ENCODE results near the gene USP20.

USP20 gene

DNA sequence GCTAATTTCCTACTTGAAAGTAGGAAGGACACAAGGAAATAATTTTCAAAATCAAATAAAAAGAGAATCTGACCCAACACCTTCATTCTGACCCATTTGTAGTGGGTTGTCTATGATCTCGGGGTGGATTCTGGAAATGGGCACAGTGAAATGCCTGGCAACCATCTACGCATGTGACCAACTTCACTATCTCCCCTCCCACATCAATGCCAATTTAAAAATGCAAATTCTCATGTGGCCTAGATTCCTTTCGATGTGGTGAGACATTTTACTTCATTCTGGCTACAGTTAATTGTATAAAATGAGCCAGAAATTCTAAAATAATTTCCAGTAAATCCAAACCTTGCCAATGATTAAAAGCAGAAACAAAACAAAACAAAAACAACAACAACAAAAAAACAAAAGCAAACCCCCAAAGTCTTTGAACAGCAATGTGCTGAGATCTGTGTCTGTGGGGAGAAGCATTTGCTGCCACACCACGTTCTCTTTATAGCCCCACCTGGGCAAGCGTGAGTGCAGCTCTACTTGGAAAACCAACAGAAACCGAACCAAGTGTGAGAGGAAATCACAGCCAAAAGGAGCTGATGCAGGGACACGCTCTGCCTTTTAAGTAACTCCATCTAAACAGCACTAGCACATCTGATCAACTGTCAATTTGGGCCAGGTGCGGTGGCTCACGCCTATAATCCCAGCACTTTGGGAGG lies 59.0 kb downstream of the USP20 start:
- DNase-seq = no peak

GRCh38 chr9:129895376-129896268 lies 60.4 kb downstream of the USP20 start:
- DNase-seq = no peak

DNA sequence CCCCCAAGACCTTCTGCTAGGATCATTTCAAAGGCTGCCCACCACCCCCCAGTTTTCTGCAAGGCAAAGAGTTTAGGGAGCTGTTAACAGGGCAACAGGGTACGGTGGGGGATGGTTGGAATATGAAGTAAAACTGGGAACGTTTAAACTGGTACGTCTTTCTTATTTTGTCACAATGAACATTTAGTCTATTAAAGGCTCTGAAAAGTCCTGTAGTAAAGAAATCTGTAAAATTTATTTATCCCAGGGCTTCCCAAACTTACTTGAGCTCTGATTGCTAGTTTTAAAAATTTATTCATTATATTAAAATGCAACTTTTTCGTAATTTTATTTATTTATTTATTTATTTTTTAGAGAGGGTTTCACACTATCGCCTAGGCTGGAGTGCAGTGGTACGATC lies 62.0 kb downstream of the USP20 start:
- DNase-seq = no peak

DNA sequence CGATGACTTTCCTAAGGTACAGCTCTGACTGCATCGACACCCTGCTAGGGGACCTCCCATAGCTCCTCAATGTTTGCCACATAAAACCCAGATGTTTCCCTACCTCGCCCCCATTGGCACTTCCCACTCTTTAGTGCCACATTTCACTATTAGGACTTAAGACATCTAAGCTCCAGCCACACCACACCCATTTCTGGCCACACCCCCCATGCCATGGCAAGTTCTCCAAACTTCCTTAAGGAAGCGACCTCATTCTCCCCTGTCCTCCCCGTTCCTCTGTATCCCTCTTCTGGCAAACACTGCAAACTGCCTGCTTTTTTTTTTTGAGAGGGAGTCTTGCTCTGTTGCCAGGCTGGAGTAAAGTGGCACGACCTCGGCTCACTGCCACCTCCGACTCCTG lies 62.9 kb downstream of the USP20 start:
- no peak for DNase-seq

DNA sequence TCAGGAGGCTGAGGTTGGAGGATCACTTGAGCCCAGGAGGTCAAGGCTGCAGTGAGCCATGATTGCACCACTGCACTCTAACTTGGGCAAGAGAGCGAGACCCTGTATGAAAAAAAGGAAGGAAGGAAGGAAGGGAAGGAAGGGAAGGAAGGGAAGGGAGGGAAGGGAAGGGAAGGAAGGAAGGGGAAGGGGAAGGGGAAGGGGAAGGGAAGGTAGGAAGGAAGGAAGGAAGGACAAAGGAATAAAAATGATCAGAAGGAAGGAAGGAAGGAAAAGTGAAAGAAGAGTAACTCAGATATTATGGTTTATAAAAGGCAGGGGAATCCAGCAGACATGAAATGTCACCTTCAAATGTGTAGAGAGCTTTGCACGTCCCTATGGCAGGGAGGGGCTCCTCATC lies 64.4 kb downstream of the USP20 start:
- no peak for DNase-seq

DNA sequence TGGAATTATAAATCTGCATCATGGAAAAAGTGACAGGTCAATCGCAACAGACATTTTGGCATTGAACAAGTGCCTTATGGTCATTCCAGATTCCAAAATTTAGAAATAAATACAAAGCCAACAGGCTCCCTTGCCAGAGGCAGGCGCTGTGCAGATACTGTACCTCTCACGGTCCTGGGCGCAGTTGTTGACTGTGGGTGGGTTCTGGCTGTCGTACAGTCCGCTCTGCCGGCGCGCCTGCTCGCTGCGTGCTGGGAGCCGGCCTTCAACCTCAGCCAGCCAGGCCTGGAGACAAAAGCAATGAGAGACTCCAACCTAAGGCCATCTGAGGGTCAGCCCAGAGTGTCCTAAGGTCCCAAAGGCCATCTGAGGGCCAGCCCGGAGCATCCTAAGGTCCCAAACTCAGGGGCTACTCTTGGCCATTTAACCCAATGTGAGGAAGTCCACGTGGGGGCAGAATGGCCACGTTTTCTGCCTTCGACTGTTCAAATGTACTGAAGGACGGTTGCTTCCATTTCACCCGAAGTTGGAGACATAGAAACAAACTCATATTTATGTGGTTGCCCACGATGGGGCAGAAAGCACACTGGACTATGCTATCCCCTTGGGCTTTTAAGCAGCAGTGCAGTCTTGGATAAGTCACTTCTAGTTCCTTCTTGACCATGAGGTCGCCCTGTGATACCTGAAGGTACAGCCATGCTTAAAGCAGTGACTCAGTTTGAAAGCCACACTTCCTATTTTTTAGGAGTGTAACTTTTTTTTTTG lies 65.2 kb downstream of the USP20 start:
- DNase-seq = no peak

DNA sequence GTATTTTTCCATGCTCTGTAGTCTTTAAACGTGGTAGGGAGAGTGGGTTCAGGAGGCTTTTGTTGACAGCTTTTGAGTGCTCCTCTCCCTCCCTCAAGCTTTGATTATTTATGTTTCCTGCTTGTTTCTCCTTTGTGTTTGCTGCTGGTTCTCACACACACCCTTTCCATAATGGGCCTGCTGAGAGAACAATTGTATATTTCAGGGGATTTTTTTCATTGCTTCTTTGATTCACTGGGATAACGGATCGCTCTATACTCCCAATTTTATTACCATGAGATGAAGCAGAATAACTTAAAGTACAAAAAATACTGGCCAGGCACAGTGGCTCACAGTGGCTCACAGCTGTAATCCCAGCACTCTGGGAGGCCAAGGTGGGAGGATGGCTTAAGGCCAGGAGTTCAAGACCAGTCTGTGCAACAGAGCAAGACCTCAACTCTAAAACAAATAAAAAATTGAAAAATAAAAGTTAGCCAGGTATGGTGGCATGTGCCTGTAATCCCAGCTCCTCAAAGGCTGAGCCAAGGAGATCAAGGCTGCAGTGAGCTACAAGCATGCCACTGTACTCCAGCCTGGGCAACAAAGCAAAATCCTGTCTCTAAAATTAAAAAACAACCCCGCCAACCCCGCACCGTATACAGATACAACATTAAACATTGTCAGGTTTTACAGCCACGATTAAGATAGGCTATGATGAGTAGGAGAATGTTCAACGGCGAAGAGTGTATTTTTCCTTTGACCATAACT lies 66.9 kb downstream of the USP20 start:
- no peak for DNase-seq

- DNase-seq = no peak
Observed at GRCh38 chr9:129902740-129903134, 67.5 kb downstream of the USP20 start.

- DNase-seq = no peak
Observed at GRCh38 chr9:129904734-129905133, 69.5 kb downstream of the USP20 start.

DNA sequence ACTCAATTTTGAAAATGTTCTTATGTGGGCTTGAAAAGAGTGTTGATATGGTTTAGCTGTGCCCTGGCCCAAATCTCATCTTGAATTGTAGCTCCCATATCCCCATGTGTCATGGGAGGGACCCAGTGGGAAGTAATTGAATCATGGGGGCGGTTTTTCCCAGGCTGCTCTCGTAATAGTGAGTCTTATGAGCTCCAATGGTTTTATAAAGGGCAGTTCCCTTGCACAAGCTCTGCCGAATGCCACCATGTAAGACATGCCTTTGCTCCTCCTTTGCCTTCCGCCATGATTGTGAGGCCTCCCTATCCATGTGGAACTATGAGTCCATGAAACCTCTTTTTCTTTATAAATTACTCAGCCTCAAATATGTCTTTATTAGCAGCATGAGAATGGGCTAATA lies 71.0 kb downstream of the USP20 start:
- no peak for DNase-seq

DNA sequence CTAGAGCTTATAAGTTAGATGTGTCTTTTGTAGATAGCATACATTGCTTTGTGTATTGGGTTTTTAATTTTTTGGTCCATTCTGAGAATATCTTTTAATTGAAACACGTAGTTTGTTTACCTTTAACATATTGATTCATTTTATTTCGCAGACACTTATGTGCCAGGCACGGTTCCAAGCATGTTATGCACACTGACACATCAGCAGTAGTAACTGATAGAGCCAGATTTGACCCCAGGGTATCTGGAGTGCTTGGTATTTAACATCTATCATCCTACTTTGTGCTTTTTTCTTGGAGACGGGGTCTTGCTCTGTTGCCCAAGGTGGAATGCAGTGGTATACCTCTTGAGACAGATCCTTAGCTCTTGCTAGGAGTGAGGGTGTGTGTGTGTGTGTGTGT lies 71.9 kb downstream of the USP20 start:
- no peak for DNase-seq

- DNase-seq = no peak
Observed at GRCh38 chr9:129908906-129909305, 73.6 kb downstream of the USP20 start.

GRCh38 chr9:129909851-129910250 lies 74.6 kb downstream of the USP20 start:
- DNase-seq = no peak

- DNase-seq = no peak
Observed at GRCh38 chr9:129910628-129911567, 75.6 kb downstream of the USP20 start.

DNA sequence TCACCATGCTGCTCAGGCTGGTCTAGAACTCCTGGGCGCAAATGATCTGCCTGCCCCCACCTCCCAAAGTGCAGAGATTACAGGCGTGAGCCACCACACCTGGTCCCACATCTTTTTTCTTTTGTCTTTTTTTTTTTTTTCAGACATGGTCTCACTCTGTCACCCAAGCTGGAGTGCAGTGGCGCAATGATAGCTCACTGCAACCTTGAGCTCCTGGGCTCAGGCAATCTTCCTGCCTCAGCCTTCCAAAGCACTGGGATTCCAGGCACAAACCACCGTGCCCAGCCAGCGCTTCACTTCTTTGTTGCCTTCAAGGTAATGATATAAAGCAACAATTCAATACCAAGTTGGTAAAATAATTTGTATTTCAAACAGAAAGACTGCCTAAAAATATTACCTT lies 78.8 kb downstream of the USP20 start:
- DNase-seq = no peak

DNA sequence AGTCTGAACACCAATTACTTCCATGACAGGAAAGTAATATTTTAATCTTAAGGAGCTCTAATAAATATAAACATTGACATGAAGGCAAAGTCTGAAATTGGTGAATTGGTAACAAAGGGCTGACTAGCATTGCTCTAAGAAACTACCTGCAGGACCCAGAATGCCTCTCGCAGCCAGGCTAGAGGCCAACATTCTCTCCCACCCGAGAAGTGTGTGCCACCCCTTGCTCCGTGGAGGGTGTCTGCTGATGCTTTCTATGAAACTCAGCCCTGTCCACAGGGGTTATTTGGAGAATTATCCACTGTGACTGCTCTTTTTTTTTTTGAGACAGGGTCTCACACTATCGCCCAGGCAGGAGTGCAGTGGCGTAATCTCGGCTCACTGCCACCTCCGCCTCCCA lies 81.4 kb downstream of the USP20 start:
- no peak for DNase-seq

GRCh38 chr9:129918296-129918950 lies 83.2 kb downstream of the USP20 start:
- no peak for DNase-seq

DNA sequence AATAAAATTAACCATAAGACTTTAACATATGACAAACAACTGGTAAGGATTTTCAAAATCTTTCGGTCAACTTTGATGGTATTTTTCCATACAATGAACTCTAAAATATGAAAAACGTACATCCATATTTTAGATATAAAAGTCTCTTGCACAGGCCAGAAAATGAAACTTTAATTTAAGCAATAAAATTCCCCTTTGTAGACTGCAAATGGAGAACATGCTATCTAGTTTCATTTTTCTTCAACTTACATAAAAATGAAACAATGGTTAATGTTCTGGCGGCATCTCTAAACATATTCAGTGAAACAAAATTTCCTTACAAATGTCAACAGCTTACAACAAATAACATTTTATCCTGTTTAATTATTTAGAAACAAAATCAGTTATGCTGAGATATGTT lies 84.0 kb downstream of the USP20 start:
- DNase-seq = no peak

DNA sequence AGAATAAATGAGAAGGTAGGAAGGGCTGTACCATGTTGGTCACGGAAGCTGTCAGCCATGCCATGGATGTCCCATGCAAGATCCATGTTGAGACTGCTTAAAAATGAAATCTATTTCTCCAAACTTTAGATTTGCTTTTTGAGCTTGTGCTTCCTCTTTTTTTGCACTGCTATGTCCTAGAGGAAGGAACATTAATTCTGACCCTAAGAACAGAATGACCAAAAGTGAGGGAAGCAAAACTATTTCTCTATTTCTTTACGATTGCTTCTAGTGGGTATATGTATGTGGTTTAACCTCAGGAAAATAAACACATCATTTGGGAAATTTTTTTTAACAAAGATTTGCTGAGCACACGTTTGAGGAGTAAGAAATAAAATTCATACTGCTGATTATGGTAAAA lies 84.6 kb downstream of the USP20 start:
- no peak for DNase-seq

DNA sequence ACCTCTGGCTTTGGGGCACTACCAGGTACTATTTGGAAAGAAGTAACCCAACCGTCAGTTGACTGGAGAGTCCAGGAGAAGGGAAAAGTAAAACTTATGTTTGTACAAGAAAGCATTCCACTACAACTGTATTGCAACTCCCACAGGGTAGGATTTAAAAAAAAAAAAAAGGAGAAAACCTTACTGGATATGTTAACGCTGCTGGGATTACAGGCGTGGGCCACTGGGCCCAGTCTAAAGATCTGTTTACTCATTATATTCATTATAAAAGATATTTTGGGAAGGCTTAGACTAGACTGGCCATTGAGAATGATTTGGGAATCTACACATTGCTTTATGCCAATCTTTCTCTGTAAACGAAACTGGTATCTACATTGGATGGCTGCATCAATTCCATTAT lies 86.6 kb downstream of the USP20 start:
- DNase-seq = no peak

DNA sequence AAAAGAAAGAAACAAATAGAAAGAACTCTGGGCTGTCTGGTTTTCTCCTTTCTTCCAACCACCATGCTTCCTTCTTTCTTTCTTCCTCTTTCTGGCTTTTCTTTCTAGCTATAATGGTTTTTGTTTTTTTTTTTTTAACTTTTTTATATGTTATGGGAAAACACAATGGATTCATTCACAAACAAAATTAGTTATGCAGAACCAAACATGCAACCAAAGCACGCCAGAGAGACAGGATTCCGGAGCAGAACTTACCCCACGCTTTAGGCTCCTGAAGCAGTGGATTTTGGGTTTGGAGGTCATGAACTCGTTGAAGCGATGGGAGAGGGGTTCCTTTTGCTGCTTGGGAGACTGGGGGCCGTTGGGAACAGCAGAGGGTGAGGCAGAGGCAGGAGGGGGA lies 88.3 kb downstream of the USP20 start:
- no peak for DNase-seq

All from DMS53 (cell line).